HEK293 (cell line): ENCODE results near the gene DEDD2.

ENCODE experiments used
- BCL11A ChIP-seq: fragments of 450-650 bp; formaldehyde crosslinking; IDR thresholded peaks from 2 replicates; pipeline ENCODE4 v1.5.1; 2016; ENCODE audit warnings: low read depth, missing biosample characterization, missing genetic modification characterization
- GLI4 ChIP-seq: fragments of 450-650 bp; formaldehyde crosslinking; IDR thresholded peaks from 2 replicates; pipeline ENCODE4 v1.5.1; 2016; ENCODE audit warnings: missing biosample characterization, missing genetic modification characterization
- PBX3 ChIP-seq: sonication (generic); formaldehyde crosslinking; IDR thresholded peaks from 2 replicates; pipeline ENCODE4 v1.8.1; 2022; ENCODE audit warnings: mild to moderate bottlenecking, moderate library complexity, missing genetic modification reagents
- RBAK ChIP-seq: fragments of 450-650 bp; formaldehyde crosslinking; IDR thresholded peaks from 2 replicates; pipeline ENCODE4 v1.5.1; 2016; ENCODE audit warnings: missing biosample characterization, missing genetic modification characterization
- REST ChIP-seq: fragments of 450-650 bp; formaldehyde crosslinking; IDR thresholded peaks from 2 replicates; pipeline ENCODE4 v1.5.1; 2016; ENCODE audit warnings: missing biosample characterization, missing genetic modification characterization
- SP7 ChIP-seq: fragments of 450-650 bp; formaldehyde crosslinking; IDR thresholded peaks from 2 replicates; pipeline ENCODE4 v1.5.1; 2016; ENCODE audit warnings: missing biosample characterization, missing genetic modification characterization
- TRIM28 ChIP-seq: IDR thresholded peaks from 2 replicates; pipeline ENCODE4 v1.6.1; 2011; ENCODE audit warnings: low read length, control low read depth, borderline replicate concordance
- TSHZ1 ChIP-seq: fragments of 450-650 bp; formaldehyde crosslinking; IDR thresholded peaks from 2 replicates; pipeline ENCODE4 v1.5.1; 2016; ENCODE audit warnings: missing biosample characterization, missing genetic modification characterization, borderline replicate concordance
- WT1 ChIP-seq: fragments of 450-650 bp; formaldehyde crosslinking; IDR thresholded peaks from 2 replicates; pipeline ENCODE4 v1.5.1; 2016; ENCODE audit warnings: missing biosample characterization, missing genetic modification characterization
- YY1 ChIP-seq: fragments of 450-650 bp; formaldehyde crosslinking; IDR thresholded peaks from 2 replicates; pipeline ENCODE4 v1.5.1; 2018; ENCODE audit warnings: missing biosample characterization, missing genetic modification characterization
- ZBTB1 ChIP-seq: fragments of 450-650 bp; formaldehyde crosslinking; IDR thresholded peaks from 2 replicates; pipeline ENCODE4 v1.5.1; 2016; ENCODE audit warnings: missing biosample characterization, missing genetic modification characterization
- ZBTB10 ChIP-seq: fragments of 450-650 bp; formaldehyde crosslinking; IDR thresholded peaks from 2 replicates; pipeline ENCODE4 v1.5.1; 2016; ENCODE audit warnings: missing biosample characterization, missing genetic modification characterization
- ZFHX2 ChIP-seq: fragments of 450-650 bp; formaldehyde crosslinking; conservative IDR thresholded peaks from 2 replicates; pipeline ENCODE4 v1.5.1; 2016; ENCODE audit warnings: missing biosample characterization, missing genetic modification characterization
- ZNF121 ChIP-seq: fragments of 450-650 bp; formaldehyde crosslinking; IDR thresholded peaks from 2 replicates; pipeline ENCODE4 v1.5.1; 2016; ENCODE audit warnings: missing biosample characterization, missing genetic modification characterization
- ZNF350 ChIP-seq: fragments of 450-650 bp; formaldehyde crosslinking; IDR thresholded peaks from 2 replicates; pipeline ENCODE4 v1.5.0; 2017; ENCODE audit warnings: missing biosample characterization, mild to moderate bottlenecking, missing genetic modification characterization
- ZNF37A ChIP-seq: fragments of 450-650 bp; IDR thresholded peaks from 2 replicates; pipeline ENCODE4 v1.5.1; 2018; ENCODE audit warnings: missing biosample characterization, missing genetic modification characterization
- ZNF488 ChIP-seq: fragments of 450-650 bp; formaldehyde crosslinking; IDR thresholded peaks from 2 replicates; pipeline ENCODE4 v1.5.1; 2016; ENCODE audit warnings: missing biosample characterization, missing genetic modification characterization
- ZNF548 ChIP-seq: fragments of 450-650 bp; formaldehyde crosslinking; IDR thresholded peaks from 2 replicates; pipeline ENCODE4 v1.5.1; 2016; ENCODE audit warnings: missing biosample characterization, missing genetic modification characterization
- ZNF600 ChIP-seq: fragments of 450-650 bp; formaldehyde crosslinking; IDR thresholded peaks from 2 replicates; pipeline ENCODE4 v1.5.1; 2016; ENCODE audit warnings: missing biosample characterization, missing genetic modification characterization
- ZNF610 ChIP-seq: fragments of 450-650 bp; formaldehyde crosslinking; IDR thresholded peaks from 2 replicates; pipeline ENCODE4 v1.5.1; 2016; ENCODE audit warnings: missing biosample characterization, missing genetic modification characterization, borderline replicate concordance
- ZNF777 ChIP-seq: fragments of 450-650 bp; formaldehyde crosslinking; IDR thresholded peaks from 2 replicates; pipeline ENCODE4 v1.5.1; 2017; ENCODE audit warnings: missing biosample characterization, missing genetic modification characterization, borderline replicate concordance
- ZNF792 ChIP-seq: fragments of 450-650 bp; formaldehyde crosslinking; IDR thresholded peaks from 2 replicates; pipeline ENCODE4 v1.5.1; 2016; ENCODE audit warnings: missing biosample characterization, missing genetic modification characterization
- ZNF830 ChIP-seq: fragments of 450-650 bp; IDR thresholded peaks from 2 replicates; pipeline ENCODE4 v1.5.0; 2018; ENCODE audit warnings: missing biosample characterization, missing genetic modification characterization, low read depth, mild to moderate bottlenecking, moderate library complexity
- ZSCAN4 ChIP-seq: fragments of 450-650 bp; formaldehyde crosslinking; IDR thresholded peaks from 2 replicates; pipeline ENCODE4 v1.5.1; 2017; ENCODE audit warnings: missing biosample characterization, missing genetic modification characterization

Gene DEDD2

GRCh38 chr19:42216653-42217519 lies 591 bp downstream of the DEDD2 start (continued):
- TF ChIP-seq ZBTB10 (tag by site-specific recombination) (peak; percentile 86), ZNF548 (tag by site-specific recombination) (no peak), SP7 (0 out of 2 replicates have a peak, but pooled peaks have one; percentile 37), REST (tag by site-specific recombination) (0 out of 2 replicates have a peak, but pooled peaks have one; percentile 37), ZNF488 (tag by site-specific recombination) (no peak), ZNF121 (tag by site-specific recombination) (no peak), ZNF350 (tag by site-specific recombination) (no peak), BCL11A (tag by site-specific recombination) (peak; percentile 27; the same call in 1 of the 2 replicates), PBX3 (CRISPR knock-in tag) (0 out of 2 replicates have a peak, but pooled peaks have one; percentile 30), ZNF830 (no peak), TSHZ1 (no peak), GLI4 (tag by site-specific recombination) (no peak), YY1 (tag by site-specific recombination) (no peak; the same call in 1 of the 2 replicates), WT1 (tag by site-specific recombination) (peak; percentile 20; the same call in 1 of the 2 replicates), TRIM28 (no peak), ZNF792 (tag by site-specific recombination) (0 out of 2 replicates have a peak, but pooled peaks have one; percentile 57), ZFHX2 (tag by site-specific recombination) (peak; percentile 87), ZSCAN4 (tag by site-specific recombination) (no peak; the same call in 1 of the 2 replicates), RBAK (no peak), ZNF600 (tag by site-specific recombination) (0 out of 2 replicates have a peak, but pooled peaks have one; percentile 40), ZBTB1 (no peak), ZNF777 (0 out of 2 replicates have a peak, but pooled peaks have one; percentile 56), ZNF610 (tag by site-specific recombination) (0 out of 2 replicates have a peak, but pooled peaks have one; percentile 37), ZNF37A (no peak)
